Cerebellar cortex (tissue), 1 donor: ENCODE results near the gene PERP.
A peak's percentile ranks its signal among the peaks of the same experiment; 100 is the strongest.
"Not testable (repeated sequence)": the region's sequence is repeated elsewhere in the genome, so short reads cannot be mapped to it uniquely, and the experiment has no call there.

Experiments used
- DNase-seq: peaks from one replicate; pipeline ENCODE4 v3.0.0-alpha.2; 2015; ENCODE audit warnings: low spot score

The PERP gene

GRCh38 chr6:138107078-138107751 is at the start of gene PERP:
PERP (minus strand) TSS chr6:138107419; CDS start chr6:138107340, 79 bp downstream.
- peak; percentile 32 for DNase-seq

- no peak for DNase-seq
Observed at GRCh38 chr6:138155443-138155842, 48.2 kb upstream of the PERP start.

- no peak for DNase-seq
Observed at GRCh38 chr6:138146544-138146943, 39.3 kb upstream of the PERP start.

GRCh38 chr6:138145402-138145801 is 38.2 kb upstream of the PERP start:
- DNase-seq = no peak

GRCh38 chr6:138142806-138143205 is 35.6 kb upstream of the PERP start:
- no peak for DNase-seq

GRCh38 chr6:138129190-138129589 is 22.0 kb upstream of the PERP start:
- DNase-seq = peak; percentile 13

- DNase-seq = no peak
Observed at GRCh38 chr6:138128096-138128495, 20.9 kb upstream of the PERP start.

GRCh38 chr6:138124096-138124495 is 16.9 kb upstream of the PERP start:
- DNase-seq = no peak

- DNase-seq = no peak
Observed at GRCh38 chr6:138119976-138120375, 12.8 kb upstream of the PERP start.

- not testable (repeated sequence) for DNase-seq
Observed at GRCh38 chr6:138119229-138119628, 12.0 kb upstream of the PERP start.

GRCh38 chr6:138117376-138117914 is 10.2 kb upstream of the PERP start:
- no peak for DNase-seq

GRCh38 chr6:138116661-138116999 is 9.4 kb upstream of the PERP start:
- DNase-seq = no peak

GRCh38 chr6:138115877-138116660 is 8.8 kb upstream of the PERP start:
- peak; percentile 84 for DNase-seq

- DNase-seq = no peak
Observed at GRCh38 chr6:138115201-138115600, 8.0 kb upstream of the PERP start.

- DNase-seq = no peak
Observed at GRCh38 chr6:138113588-138114210, 6.5 kb upstream of the PERP start.

GRCh38 chr6:138110229-138110628 is 3.0 kb upstream of the PERP start:
- DNase-seq = no peak

GRCh38 chr6:138109042-138109997 is 2.1 kb upstream of the PERP start:
- peak; percentile 79 for DNase-seq

GRCh38 chr6:138107752-138108592 is 753 bp upstream of the PERP start:
- peak; percentile 69 for DNase-seq

- no peak for DNase-seq
Observed at GRCh38 chr6:138106665-138107077, 548 bp downstream of the PERP start.

- peak; percentile 61 for DNase-seq
Observed at GRCh38 chr6:138105880-138106664, 1.1 kb downstream of the PERP start.
